SK-N-SH treated with all-trans-retinoic acid at 6 μM for 48 hours (cell line): ENCODE results near the gene TDRD12.

Experiments
- ATAC-seq: fragments of 200-7000 bp; cut with Tn5 transposase; 3 replicates; pipeline ENCODE4 v1.9.1; 2020; ENCODE audit warnings: mild to moderate bottlenecking, moderate library complexity
- ARNTL ChIP-seq: fragments of 450-650 bp; formaldehyde crosslinking; IDR thresholded peaks from 2 replicates; pipeline ENCODE4 v1.5.0; 2020; ENCODE audit warnings: low read depth, mild to moderate bottlenecking, moderate library complexity, borderline replicate concordance
- BACH2 ChIP-seq: fragments of 250-450 bp; sonication (Bioruptor Pico); IDR thresholded peaks from 2 replicates; pipeline ENCODE4 v1.9.0; 2021; ENCODE audit warnings: mild to moderate bottlenecking, borderline replicate concordance
- CREB5 ChIP-seq: fragments of 250-450 bp; sonication (Bioruptor Pico); IDR thresholded peaks from 2 replicates; pipeline ENCODE4 v1.5.1; 2020; ENCODE audit warnings: low read depth, mild to moderate bottlenecking, moderate library complexity
- CSDC2 ChIP-seq: fragments of 250-450 bp; sonication (Bioruptor Pico); IDR thresholded peaks from 2 replicates; pipeline ENCODE4 v1.5.0; 2020; ENCODE audit warnings: mild to moderate bottlenecking, moderate library complexity
- ESRRG ChIP-seq: fragments of 250-450 bp; sonication (Bioruptor Pico); IDR thresholded peaks from 2 replicates; pipeline ENCODE4 v1.6.1; 2021; ENCODE audit warnings: mild to moderate bottlenecking
- OSR1 ChIP-seq: fragments of 250-450 bp; sonication (Bioruptor Pico); IDR thresholded peaks from 2 replicates; pipeline ENCODE4 v1.8.0; 2022; ENCODE audit warnings: moderate library complexity, mild to moderate bottlenecking, inconsistent platforms
- PATZ1 ChIP-seq: fragments of 250-450 bp; sonication (Bioruptor Pico); IDR thresholded peaks from 2 replicates; pipeline ENCODE4 v1.8.0; 2020; ENCODE audit warnings: mild to moderate bottlenecking, moderate library complexity, borderline replicate concordance
- PPARA ChIP-seq: fragments of 250-450 bp; sonication (Bioruptor Pico); IDR thresholded peaks from 2 replicates; pipeline ENCODE4 v1.5.0; 2020; ENCODE audit warnings: mild to moderate bottlenecking, borderline replicate concordance
- RARB ChIP-seq: fragments of 250-450 bp; sonication (Bioruptor Pico); IDR thresholded peaks from 2 replicates; pipeline ENCODE4 v1.8.0; 2021; ENCODE audit warnings: mild to moderate bottlenecking, moderate library complexity
- TCF4 ChIP-seq: fragments of 250-450 bp; sonication (Bioruptor Pico); IDR thresholded peaks from 2 replicates; pipeline ENCODE4 v1.8.0; 2021; ENCODE audit warnings: mild to moderate bottlenecking, moderate library complexity, borderline replicate concordance
- TOX ChIP-seq: fragments of 250-450 bp; sonication (Bioruptor Pico); IDR thresholded peaks from 2 replicates; pipeline ENCODE4 v1.8.0; 2021; ENCODE audit warnings: mild to moderate bottlenecking, moderate library complexity, borderline replicate concordance
- ZFP30 ChIP-seq: fragments of 450-650 bp; formaldehyde crosslinking; IDR thresholded peaks from 2 replicates; pipeline ENCODE4 v1.5.0; 2022; ENCODE audit warnings: mild to moderate bottlenecking, moderate library complexity
- ZNF8 ChIP-seq: fragments of 450-650 bp; formaldehyde crosslinking; IDR thresholded peaks from 2 replicates; pipeline ENCODE4 v1.5.0; 2020; ENCODE audit warnings: mild to moderate bottlenecking, moderate library complexity
- TF ChIP-seq, protein P1 (sequence below): fragments of 250-450 bp; sonication (Bioruptor Pico); IDR thresholded peaks from 2 replicates; pipeline ENCODE4 v1.8.0; 2021; ENCODE audit warnings: low read depth, mild to moderate bottlenecking, moderate library complexity, borderline replicate concordance
- TF ChIP-seq, protein P2 (sequence below): fragments of 250-450 bp; sonication (Bioruptor Pico); IDR thresholded peaks from 2 replicates; pipeline ENCODE4 v1.5.1; 2021; ENCODE audit warnings: mild to moderate bottlenecking, moderate library complexity
- TF ChIP-seq, protein P3 (sequence below): fragments of 250-450 bp; sonication (Bioruptor Pico); IDR thresholded peaks from 2 replicates; pipeline ENCODE4 v1.5.0; 2020; ENCODE audit warnings: mild to moderate bottlenecking, moderate library complexity

The TDRD12 gene

GRCh38 chr19:32858559-32858958 lies 139.0 kb downstream of the TDRD12 start:
- ATAC-seq: no peak
- TF ChIP-seq PPARA (CRISPR knock-in tag) (no peak), ZNF8 (CRISPR knock-in tag) (no peak), PATZ1 (CRISPR knock-in tag) (no peak), ZFP30 (CRISPR knock-in tag) (no peak), OSR1 (CRISPR knock-in tag) (no peak), ARNTL (no peak), TOX (CRISPR knock-in tag) (no peak), TCF4 (CRISPR knock-in tag) (no peak), BACH2 (CRISPR knock-in tag) (no peak), CSDC2 (CRISPR knock-in tag) (no peak)
- TF ChIP-seq, protein P1, sequence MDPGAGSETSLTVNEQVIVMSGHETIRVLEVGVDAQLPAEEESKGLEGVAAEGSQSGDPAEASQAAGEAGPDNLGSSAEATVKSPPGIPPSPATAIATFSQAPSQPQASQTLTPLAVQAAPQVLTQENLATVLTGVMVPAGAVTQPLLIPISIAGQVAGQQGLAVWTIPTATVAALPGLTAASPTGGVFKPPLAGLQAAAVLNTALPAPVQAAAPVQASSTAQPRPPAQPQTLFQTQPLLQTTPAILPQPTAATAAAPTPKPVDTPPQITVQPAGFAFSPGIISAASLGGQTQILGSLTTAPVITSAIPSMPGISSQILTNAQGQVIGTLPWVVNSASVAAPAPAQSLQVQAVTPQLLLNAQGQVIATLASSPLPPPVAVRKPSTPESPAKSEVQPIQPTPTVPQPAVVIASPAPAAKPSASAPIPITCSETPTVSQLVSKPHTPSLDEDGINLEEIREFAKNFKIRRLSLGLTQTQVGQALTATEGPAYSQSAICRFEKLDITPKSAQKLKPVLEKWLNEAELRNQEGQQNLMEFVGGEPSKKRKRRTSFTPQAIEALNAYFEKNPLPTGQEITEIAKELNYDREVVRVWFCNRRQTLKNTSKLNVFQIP (CRISPR knock-in tag): no peak
- TF ChIP-seq, protein P2, sequence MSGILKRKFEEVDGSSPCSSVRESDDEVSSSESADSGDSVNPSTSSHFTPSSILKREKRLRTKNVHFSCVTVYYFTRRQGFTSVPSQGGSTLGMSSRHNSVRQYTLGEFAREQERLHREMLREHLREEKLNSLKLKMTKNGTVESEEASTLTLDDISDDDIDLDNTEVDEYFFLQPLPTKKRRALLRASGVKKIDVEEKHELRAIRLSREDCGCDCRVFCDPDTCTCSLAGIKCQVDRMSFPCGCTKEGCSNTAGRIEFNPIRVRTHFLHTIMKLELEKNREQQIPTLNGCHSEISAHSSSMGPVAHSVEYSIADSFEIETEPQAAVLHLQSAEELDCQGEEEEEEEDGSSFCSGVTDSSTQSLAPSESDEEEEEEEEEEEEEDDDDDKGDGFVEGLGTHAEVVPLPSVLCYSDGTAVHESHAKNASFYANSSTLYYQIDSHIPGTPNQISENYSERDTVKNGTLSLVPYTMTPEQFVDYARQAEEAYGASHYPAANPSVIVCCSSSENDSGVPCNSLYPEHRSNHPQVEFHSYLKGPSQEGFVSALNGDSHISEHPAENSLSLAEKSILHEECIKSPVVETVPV (CRISPR knock-in tag): no peak
- TF ChIP-seq, all 23 proteins: peak for 0

DNA sequence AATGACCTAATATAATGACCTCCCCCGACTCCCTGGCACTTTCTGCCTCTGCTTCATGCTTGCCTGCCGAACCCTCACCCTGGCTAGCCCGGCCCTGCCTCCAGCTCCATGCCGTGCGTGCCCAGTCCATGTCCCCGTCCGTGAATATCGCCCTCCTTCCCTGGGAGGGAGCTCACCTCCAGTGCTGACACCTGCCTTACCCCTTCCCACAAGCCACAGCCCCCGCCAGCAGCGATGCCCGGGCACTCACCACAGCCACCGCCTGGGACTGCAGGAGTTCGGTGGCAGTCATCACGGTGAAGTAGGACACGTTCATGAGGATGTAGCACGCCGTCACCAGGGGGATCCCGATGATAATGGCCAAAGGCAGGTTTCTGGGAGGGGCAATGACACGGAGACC lies 140.0 kb downstream of the TDRD12 start:
- no peak for ATAC-seq
- TF ChIP-seq PPARA (CRISPR knock-in tag): no peak
- TF ChIP-seq RARB (CRISPR knock-in tag): no peak

DNA sequence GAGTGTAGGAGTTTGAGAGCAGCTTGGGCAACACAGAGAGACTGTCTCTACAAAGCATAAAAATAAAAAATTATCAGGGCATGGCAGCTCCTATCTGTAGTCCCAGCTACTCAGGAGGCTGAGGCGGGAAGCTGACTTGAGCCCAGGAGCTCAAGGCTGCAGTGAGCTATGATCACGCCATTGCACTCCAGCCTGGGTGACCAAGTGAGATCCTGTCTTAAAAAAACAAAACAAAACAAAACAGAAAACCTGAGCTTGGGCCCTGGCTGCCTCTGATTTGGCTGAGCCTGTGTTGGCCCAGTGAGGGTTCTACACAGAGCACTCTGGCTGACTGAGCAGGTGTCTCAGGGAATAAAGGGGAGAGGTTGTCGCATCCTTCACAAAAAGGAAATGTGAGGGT lies 142.0 kb downstream of the TDRD12 start:
- no peak for ATAC-seq
- no peak for TF ChIP-seq BACH2 (CRISPR knock-in tag)
- no peak for TF ChIP-seq TCF4 (CRISPR knock-in tag)
- TF ChIP-seq, protein P3, sequence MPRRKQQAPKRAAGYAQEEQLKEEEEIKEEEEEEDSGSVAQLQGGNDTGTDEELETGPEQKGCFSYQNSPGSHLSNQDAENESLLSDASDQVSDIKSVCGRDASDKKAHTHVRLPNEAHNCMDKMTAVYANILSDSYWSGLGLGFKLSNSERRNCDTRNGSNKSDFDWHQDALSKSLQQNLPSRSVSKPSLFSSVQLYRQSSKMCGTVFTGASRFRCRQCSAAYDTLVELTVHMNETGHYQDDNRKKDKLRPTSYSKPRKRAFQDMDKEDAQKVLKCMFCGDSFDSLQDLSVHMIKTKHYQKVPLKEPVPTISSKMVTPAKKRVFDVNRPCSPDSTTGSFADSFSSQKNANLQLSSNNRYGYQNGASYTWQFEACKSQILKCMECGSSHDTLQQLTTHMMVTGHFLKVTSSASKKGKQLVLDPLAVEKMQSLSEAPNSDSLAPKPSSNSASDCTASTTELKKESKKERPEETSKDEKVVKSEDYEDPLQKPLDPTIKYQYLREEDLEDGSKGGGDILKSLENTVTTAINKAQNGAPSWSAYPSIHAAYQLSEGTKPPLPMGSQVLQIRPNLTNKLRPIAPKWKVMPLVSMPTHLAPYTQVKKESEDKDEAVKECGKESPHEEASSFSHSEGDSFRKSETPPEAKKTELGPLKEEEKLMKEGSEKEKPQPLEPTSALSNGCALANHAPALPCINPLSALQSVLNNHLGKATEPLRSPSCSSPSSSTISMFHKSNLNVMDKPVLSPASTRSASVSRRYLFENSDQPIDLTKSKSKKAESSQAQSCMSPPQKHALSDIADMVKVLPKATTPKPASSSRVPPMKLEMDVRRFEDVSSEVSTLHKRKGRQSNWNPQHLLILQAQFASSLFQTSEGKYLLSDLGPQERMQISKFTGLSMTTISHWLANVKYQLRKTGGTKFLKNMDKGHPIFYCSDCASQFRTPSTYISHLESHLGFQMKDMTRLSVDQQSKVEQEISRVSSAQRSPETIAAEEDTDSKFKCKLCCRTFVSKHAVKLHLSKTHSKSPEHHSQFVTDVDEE: no peak
- no peak for TF ChIP-seq CREB5 (CRISPR knock-in tag)
- no peak for TF ChIP-seq OSR1 (CRISPR knock-in tag)
- no peak for TF ChIP-seq ARNTL
- TF ChIP-seq, protein P1 (CRISPR knock-in tag): no peak
- TF ChIP-seq PATZ1 (CRISPR knock-in tag): no peak
- no peak for TF ChIP-seq ESRRG (CRISPR knock-in tag)
- TF ChIP-seq, protein P2 (CRISPR knock-in tag): no peak
